ENCODE measurements around the gene CACNG4. TPM values are rescaled to one million over a fixed set of nuclear protein-coding genes. Genes with fewer than 3 reads are reported as not detected.

The CACNG4 gene
- polyA plus RNA-seq, 1 experiment: 0.25 TPM

DNA sequence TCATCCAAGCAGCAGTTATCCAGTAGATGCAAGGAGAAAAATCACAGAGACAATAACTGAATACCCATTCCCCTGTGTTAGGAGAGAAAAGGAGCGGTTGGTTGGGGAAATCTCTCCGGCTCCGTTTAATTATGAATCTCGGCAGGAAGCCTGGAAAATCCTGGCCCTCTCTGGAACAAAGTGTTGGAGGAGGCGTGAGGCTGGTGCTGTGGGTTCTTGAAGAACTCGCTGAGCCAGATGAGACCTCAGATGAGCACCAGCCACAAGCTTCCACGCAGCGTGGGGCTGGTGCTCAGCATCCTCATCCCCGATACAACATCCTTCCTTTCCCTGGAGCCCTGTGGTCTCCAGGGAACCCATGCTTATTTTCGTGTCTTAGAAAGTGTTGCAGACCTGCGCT, 39.7 kb downstream of the CACNG4 start:
- CTCF ChIA-PET: interaction anchor here (0.6 kb wide), 1 partner anchor 214 kb away, joined by 3 read pairs; no protein-coding TSS in a partner anchor
- peaks cover 42% of the 10 kb centered on the region for H3K27me3 ChIP-seq (ENCODE audit: control insufficient read depth, insufficient read depth, low read length)

GRCh38 chr17:67007266-67007665, 42.8 kb downstream of the CACNG4 start:
- CTCF ChIA-PET: no interaction called here
- Histone ChIP-seq H3K4me3 (ENCODE audit: low read depth, low read length) (no peak overlapping the region), H3K27ac (ENCODE audit: low read depth, low read length) (no peak overlapping the region), H3K27me3 (ENCODE audit: control insufficient read depth, insufficient read depth, low read length) (peaks cover 49% of the 10 kb centered on the region), H3K9me3 (ENCODE audit: control insufficient read depth, insufficient read depth, low read length) (no peaks in the 10 kb centered on the region; the same call in 1 of the 2 replicates)
- POLR2A ChIA-PET: no interaction called here
- no peak for DNase-seq (ENCODE audit: low read depth, low spot score)
- TF ChIP-seq, protein P1, sequence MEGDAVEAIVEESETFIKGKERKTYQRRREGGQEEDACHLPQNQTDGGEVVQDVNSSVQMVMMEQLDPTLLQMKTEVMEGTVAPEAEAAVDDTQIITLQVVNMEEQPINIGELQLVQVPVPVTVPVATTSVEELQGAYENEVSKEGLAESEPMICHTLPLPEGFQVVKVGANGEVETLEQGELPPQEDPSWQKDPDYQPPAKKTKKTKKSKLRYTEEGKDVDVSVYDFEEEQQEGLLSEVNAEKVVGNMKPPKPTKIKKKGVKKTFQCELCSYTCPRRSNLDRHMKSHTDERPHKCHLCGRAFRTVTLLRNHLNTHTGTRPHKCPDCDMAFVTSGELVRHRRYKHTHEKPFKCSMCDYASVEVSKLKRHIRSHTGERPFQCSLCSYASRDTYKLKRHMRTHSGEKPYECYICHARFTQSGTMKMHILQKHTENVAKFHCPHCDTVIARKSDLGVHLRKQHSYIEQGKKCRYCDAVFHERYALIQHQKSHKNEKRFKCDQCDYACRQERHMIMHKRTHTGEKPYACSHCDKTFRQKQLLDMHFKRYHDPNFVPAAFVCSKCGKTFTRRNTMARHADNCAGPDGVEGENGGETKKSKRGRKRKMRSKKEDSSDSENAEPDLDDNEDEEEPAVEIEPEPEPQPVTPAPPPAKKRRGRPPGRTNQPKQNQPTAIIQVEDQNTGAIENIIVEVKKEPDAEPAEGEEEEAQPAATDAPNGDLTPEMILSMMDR (IDR thresholded peaks at IDR 0.05; ENCODE audit: low read depth, low read length): no peak

More for the DNA sequence above, 39.7 kb downstream of the CACNG4 start:
- H3K9me3 ChIP-seq (ENCODE audit: control insufficient read depth, insufficient read depth, low read length): peaks cover 6% of the 10 kb centered on the region
- POLR2A ChIA-PET: no interaction called here
- no peak overlapping the region for H3K4me3 ChIP-seq (ENCODE audit: low read depth, low read length)
- no peak overlapping the region for H3K27ac ChIP-seq (ENCODE audit: low read depth, low read length)
- TF ChIP-seq, protein P1 (IDR thresholded peaks at IDR 0.05; ENCODE audit: low read depth, low read length): no peak
- no peak for DNase-seq (ENCODE audit: low read depth, low spot score)

DNA sequence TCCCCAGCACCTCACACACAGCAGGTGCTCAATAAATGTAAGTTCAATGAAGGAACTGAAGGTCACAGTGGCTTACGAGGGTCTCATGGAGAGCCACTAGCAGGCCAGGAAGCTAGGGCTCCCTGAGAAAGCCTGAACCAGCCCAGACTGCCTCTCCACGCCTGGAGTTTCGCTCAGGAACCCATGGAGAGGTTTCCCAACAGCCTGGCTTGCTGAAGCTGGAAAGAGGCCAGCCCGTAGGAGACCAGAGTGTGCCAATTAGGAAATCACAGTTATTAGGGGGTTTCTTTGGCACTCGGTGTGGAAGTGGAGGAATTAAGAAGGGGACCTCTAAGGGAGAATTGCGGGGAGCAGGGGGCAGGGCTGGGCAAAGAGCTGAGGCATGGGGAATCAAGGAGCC, 43.6 kb downstream of the CACNG4 start:
- ChIA-PET POLR2A (no interaction called here), CTCF (no interaction called here)
- TF ChIP-seq, protein P1 (IDR thresholded peaks at IDR 0.05; ENCODE audit: low read depth, low read length): no peak
- Histone ChIP-seq H3K27me3 (ENCODE audit: control insufficient read depth, insufficient read depth, low read length) (peaks cover 41% of the 10 kb centered on the region), H3K9me3 (ENCODE audit: control insufficient read depth, insufficient read depth, low read length) (no peaks in the 10 kb centered on the region), H3K27ac (ENCODE audit: low read depth, low read length) (no peak overlapping the region), H3K4me3 (ENCODE audit: low read depth, low read length) (no peak overlapping the region)
- DNase-seq (ENCODE audit: low read depth, low spot score): no peak

DNA sequence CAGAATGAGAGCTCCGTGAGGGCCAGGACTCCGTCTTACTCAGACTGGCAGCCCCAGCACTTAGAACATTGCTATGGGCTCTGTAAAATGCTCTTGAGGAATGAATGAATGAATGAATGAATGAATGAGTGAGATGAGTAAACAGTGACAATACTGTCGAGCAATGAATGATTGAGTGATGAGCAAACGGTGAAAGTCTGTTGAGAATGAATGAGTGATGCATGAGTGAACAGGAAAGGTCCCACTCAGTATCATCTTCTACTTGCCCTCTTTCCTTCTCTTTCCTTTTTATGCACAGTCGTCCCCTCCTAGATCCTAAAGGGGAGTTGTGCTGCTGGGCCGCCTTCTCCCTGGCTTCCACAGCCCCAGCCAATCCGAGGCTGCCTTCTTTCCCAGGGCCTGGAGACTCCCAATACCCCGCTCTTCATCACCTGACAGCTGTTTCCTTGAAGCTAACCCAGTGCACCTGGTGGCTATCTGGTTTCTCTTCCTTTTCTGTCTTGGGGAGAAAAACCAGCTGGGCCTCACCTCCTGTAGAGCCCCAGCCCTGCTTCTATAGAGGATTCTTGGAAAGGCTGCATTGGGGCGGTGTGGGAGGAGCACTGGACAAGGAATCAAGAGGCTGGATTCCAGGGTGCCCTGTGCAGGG, 47.1 kb downstream of the CACNG4 start:
- Histone ChIP-seq H3K27ac (ENCODE audit: low read depth, low read length) (no peak overlapping the region), H3K9me3 (ENCODE audit: control insufficient read depth, insufficient read depth, low read length) (no peaks in the 10 kb centered on the region; the same call in 1 of the 2 replicates), H3K4me3 (ENCODE audit: low read depth, low read length) (no peak overlapping the region), H3K27me3 (ENCODE audit: control insufficient read depth, insufficient read depth, low read length) (peaks cover 26% of the 10 kb centered on the region)
- TF ChIP-seq, protein P1 (IDR thresholded peaks at IDR 0.05; ENCODE audit: low read depth, low read length): no peak
- DNase-seq (ENCODE audit: low read depth, low spot score): no peak
- POLR2A ChIA-PET: no interaction called here
- CTCF ChIA-PET: no interaction called here

GRCh38 chr17:67013891-67014290, 49.4 kb downstream of the CACNG4 start:
- Histone ChIP-seq H3K9me3 (ENCODE audit: control insufficient read depth, insufficient read depth, low read length) (no peaks in the 10 kb centered on the region; the same call in 1 of the 2 replicates), H3K4me3 (ENCODE audit: low read depth, low read length) (no peak overlapping the region), H3K27ac (ENCODE audit: low read depth, low read length) (no peak overlapping the region), H3K27me3 (ENCODE audit: control insufficient read depth, insufficient read depth, low read length) (peaks cover 25% of the 10 kb centered on the region)
- TF ChIP-seq, protein P1 (IDR thresholded peaks at IDR 0.05; ENCODE audit: low read depth, low read length): no peak
- POLR2A ChIA-PET: no interaction called here
- CTCF ChIA-PET: no interaction called here
- DNase-seq (ENCODE audit: low read depth, low spot score): no peak
